GM21360 (cell line): ENCODE data around the gene PRPF39.
"Not testable (repeated sequence)": the region's sequence is repeated elsewhere in the genome, so short reads cannot be mapped to it uniquely, and the experiment has no call there.

Source experiments
- ATAC-seq: cut with Tn5 transposase; IDR thresholded peaks from one replicate; pipeline ENCODE4 v1.9.1; 2021; ENCODE audit warnings: mild to moderate bottlenecking, moderate library complexity; ENCODE audit not compliant: unreplicated experiment

PRPF39 gene

GRCh38 chr14:45135156-45135555 is 51.2 kb downstream of the PRPF39 start:
- ATAC-seq: no peak

- ATAC-seq: peak; percentile 38
These were observed 51.9 kb downstream of the PRPF39 start, which contains the start of gene FANCM for GRCh38 chr14:45135659-45136395. Gene FANCM (plus strand): TSS chr14:45135930. CDS start chr14:45136032, 102 bp downstream.

- no peak for ATAC-seq
These were observed 52.5 kb downstream of the PRPF39 start for GRCh38 chr14:45136399-45136798.

GRCh38 chr14:45140661-45141187 is 56.8 kb downstream of the PRPF39 start:
- ATAC-seq: no peak

- ATAC-seq: not testable (repeated sequence)
These were observed 58.2 kb downstream of the PRPF39 start for GRCh38 chr14:45142083-45142482.

- no peak for ATAC-seq
These were observed 60.7 kb downstream of the PRPF39 start for GRCh38 chr14:45144658-45145057.

- peak; percentile 68 for ATAC-seq
These were observed 61.3 kb downstream of the PRPF39 start for GRCh38 chr14:45145214-45145613.

- no peak for ATAC-seq
These were observed 65.7 kb downstream of the PRPF39 start for GRCh38 chr14:45149602-45150001.

- no peak for ATAC-seq
These were observed 66.5 kb downstream of the PRPF39 start for GRCh38 chr14:45150386-45150890.

GRCh38 chr14:45156067-45156466 is 72.2 kb downstream of the PRPF39 start:
- no peak for ATAC-seq
